ENCODE results near the gene SP4.

The SP4 gene

DNA sequence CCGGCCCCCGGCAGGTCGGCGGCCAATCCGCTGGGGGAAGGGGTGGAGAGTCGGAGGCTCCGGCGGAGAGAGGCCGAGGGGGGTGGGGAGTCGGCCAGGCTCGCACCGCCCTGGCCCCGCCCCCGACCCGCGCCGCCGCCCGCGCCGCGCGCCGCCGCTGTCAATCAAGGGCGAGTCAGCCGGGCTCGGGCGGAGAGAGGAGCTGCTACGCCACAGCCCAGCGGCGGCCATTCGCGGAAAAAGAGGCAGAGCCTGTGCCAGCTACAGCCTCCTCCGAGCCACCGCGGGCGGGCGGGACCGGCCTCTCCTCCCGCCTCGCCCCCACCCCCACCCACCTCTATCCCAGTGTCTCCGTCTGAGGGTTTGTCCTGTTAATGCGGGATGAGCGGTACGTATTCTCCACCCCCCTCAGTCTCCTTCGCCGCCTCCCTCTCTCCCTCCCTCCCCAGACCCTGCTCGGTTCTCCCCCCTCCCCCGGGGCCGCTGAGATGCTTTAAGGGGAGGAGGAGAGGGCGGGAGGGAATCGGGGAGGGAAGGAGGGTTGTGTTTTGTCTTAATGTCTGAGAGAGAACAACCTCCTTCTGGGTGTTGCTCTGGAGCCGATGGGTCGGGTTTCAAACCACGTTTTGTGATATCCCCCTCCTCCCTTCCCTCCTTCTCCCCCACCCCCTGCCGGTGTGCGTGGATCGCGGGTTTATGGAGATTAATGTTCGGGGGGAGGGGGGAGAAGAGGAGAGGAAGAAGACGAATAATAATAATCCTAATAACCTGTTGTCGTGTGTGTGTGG lies at the start of gene SP4:
SP4 (plus strand) TSS at position 213 of the 788 bp plus-strand sequence; CDS start at position 382, 169 bp downstream.
- DNase-seq: peak; percentile 94

- no peak for DNase-seq
Observed at GRCh38 chr7:21383227-21384220, 44.4 kb upstream of the SP4 start.

DNA sequence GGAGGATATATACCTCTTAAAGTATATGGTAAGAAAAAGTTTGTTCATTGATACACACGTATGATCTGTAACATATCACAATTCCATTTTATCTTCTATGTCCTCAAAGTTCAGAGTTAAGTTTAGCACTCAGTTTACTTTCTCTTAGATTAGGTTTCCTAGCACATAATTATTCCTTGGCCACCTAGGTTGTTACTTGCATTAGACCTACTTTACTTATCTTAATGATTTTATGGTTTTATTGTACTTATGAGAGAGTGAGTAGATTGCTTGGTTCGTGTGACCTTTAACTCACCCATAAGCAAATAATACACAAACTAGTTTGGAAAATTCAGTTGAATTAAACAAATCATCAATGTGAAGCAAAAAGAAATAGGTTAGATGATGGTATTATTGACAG lies 33.9 kb upstream of the SP4 start:
- no peak for DNase-seq

GRCh38 chr7:21401944-21402343 lies 25.9 kb upstream of the SP4 start:
- no peak for DNase-seq

DNA sequence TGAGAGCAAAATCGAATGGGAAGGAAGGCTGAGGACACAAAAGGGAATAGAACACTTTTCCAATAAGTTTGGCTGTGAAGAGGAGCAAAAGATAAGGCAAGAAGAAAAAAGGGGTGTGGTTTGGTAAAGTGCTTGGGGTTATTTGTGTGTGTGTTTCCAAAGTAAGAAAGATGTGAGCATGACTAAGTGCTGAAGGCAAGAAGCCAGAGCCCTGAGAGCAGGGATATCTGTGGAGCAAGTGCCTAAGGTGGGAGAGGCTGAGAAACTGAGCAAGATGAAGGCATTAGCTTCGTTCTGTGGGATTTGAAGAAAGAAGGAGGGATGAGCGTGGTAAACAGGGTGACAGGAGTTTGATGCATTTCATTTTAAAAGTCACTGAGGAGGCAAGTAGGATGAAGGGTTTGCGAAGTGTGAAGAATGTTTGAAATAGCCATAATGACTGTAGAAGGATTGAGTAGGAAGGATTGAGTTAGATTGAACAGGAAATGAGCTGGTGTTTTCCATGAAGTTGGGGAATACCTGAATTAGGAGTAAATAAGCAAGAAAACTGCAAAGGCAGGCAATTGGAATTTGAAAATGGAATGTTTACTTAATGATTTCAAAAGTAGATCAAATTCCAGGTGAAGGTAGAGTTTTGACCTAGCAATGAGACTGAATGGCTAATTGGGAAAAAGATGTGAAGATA lies 19.9 kb upstream of the SP4 start:
- DNase-seq: no peak

- DNase-seq: no peak
Observed at GRCh38 chr7:21408481-21408820, 19.4 kb upstream of the SP4 start.

DNA sequence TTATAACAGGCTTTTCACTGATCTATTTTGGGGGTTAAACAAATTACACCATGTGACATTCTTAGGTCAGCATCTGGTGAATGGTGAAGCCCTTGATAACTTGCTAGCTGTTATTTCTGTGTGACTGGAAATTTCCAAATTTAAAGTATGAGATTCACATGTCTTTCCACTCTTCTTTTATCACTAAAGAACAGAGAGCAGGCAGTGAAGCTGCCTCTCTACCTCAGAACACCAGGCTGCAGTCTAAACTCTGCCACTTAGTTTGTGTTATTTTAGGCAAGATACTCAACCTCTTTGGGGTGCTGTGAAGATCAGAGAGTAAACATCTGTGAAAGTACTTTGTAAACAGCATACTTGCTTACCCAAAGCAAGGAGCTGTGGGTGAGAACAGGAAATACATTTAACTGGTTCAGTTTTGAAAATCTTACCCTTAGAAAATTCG lies 15.5 kb upstream of the SP4 start:
- DNase-seq: no peak

- peak; percentile 56 for DNase-seq
Observed at GRCh38 chr7:21412957-21413356, 14.9 kb upstream of the SP4 start.

DNA sequence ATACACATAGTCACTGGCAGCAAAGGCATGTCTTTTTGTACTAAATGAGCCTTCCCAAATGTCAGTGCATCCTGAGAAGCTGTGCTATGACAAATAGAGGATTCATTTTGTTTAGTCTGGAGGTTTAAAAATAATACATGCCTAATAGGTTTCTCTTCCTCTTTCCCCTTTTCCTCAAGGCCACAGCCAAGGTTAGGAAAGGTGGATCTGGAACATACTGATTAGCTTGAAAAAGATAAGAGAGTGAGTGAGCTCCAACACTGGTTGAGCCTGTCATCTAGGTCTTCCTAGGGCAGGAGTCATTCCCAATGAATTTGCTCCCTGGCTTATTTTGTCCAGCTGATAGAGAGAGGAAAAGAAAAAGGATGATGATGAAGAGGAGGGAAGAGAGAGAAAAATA lies 14.4 kb upstream of the SP4 start:
- DNase-seq: no peak

- no peak for DNase-seq
Observed at GRCh38 chr7:21414795-21415393, 13.0 kb upstream of the SP4 start.

DNA sequence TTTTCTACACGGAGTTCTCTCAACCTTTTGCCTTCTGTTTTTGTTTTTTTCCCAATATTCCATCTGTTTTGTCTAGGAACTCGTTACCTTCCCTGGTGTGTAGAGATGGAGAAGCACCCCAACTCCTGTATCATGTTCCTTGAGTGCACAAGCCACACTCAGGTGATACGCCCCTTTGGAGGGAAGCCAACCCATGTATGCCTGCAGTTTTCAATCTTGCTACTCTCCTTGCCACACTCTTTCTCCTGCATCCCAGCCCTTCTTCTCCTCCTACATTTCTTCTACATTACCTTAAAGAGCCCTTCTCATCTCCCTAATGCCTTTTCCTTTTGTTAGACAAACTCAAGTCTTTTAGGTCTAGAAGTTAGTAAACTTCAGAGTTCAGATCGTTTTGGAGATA lies 10.2 kb upstream of the SP4 start:
- no peak for DNase-seq

GRCh38 chr7:21422751-21423150 lies 5.1 kb upstream of the SP4 start:
- no peak for DNase-seq

DNA sequence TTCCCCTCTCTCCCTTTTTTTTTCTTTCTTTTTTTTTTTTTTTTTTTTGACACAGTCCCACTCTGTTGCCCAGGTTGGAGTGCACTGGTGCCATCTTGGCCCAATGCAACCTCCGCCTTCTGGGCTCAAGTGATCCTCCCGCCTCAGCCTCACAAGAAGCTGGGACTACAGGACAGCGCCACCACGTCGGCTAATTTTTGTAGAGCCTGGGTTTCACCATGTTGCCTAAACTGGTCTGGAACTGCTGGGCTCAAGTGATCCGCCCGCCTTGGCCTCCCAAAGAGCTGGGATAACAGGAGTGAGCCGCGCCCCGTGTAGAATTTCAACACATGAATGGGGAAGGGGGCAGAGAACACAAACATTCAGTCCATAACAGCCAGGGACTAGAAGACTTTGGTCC lies 2.6 kb upstream of the SP4 start:
- no peak for DNase-seq

- DNase-seq: no peak
Observed at GRCh38 chr7:21426286-21427181, 1.3 kb upstream of the SP4 start.

GRCh38 chr7:21427182-21427870 lies 557 bp upstream of the SP4 start:
- DNase-seq: peak; percentile 99

DNA sequence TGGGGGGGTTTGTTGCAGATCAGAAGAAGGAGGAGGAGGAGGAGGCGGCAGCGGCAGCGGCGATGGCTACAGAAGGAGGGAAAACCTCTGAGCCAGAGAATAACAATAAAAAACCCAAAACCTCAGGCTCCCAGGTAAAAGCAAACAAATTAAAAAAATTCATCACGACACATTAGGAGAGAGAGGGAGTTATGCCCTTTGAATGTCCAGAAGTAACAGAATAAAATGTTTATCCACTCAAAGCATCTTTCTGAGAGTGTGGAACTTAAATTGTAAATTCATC lies 717 bp downstream of the SP4 start:
- DNase-seq: no peak

GRCh38 chr7:21429021-21429420 lies 1.1 kb downstream of the SP4 start:
- DNase-seq: no peak

- DNase-seq: no peak
Observed at GRCh38 chr7:21429786-21430574, 2.1 kb downstream of the SP4 start.

- no peak for DNase-seq
Observed at GRCh38 chr7:21430575-21430954, 2.7 kb downstream of the SP4 start.

DNA sequence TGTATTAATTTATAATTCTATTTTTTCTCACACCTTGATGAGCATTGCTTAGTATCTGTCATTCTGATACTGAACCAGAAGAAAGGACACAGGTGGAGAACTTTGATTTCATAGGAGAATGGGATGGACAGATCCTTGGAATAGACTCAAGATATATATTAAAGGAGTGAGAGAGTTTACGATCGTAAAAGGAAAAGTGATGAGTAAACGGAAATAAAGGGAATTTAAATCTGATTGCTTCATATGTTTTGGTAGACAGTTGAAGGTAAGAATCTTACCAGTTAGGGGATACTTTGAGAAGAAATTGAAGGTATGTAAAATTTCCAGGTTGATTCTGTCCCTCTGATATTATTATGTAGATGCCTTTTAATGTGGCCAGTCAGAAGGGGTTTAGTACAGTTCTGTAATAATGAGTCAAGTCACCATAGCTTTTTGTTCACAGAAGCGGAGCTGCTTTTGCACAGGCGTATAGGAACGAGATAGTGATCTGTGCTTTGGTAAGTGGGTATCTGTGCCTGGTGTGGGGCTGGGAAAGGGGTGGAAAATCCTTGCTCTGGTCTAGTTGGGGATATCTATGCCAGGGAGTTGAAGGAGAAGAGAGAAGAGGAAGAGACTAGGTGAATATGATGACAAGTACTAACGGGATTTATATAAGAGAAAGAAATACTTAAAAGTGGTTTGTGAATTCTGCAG lies 15.4 kb downstream of the SP4 start:
- no peak for DNase-seq
